Endothelial cell of umbilical vein (primary cell): ENCODE data around the gene TSPAN31. TPM values are rescaled to one million over a fixed set of nuclear protein-coding genes. Genes with fewer than 3 reads are reported as not detected.

Experiments used
- BruUV-seq: library from RNA; stranded (reverse); fragments of 400-500 nt; replicated peaks from 2 replicates; lab custom pipeline; 2021; lab: Mats Ljungman, UMichigan
- CTCF ChIA-PET: fragments of 300-600, 350-600 bp; sonication (Branson Sonifier 250); formaldehyde crosslinking; loops from one replicate; lab custom pipeline; 2021; ENCODE audit warnings: antibody characterized with exemption, inconsistent platforms; lab: Charles Lee
- POLR2A ChIA-PET: fragments of 300-600, 350-600 bp; sonication (Branson Sonifier 250); formaldehyde crosslinking; loops from one replicate; lab custom pipeline; 2021; ENCODE audit warnings: antibody characterized with exemption, inconsistent platforms; lab: Charles Lee
- DNase-seq: peaks from one replicate; pipeline ENCODE4 v3.0.0-alpha.2; 2011; ENCODE audit warnings: low read depth, low spot score
- FAIRE-seq: peaks from 2 replicates; lab custom pipeline; 2011; peaks lifted over from hg19 to GRCh38; lab: Jason Lieb, UNC
- H2AFZ ChIP-seq: 2 replicates; pipeline ENCODE4 v1.6.0; 2012; ENCODE audit warnings: low read depth, low read length, control low read depth, inconsistent platforms
- H3K27ac ChIP-seq: 2 replicates; pipeline ENCODE4 v1.5.1; 2011; ENCODE audit warnings: low read depth, mild to moderate bottlenecking, control low read depth, low read length, moderate library complexity; ENCODE audit not compliant: insufficient read depth
- H3K27me3 ChIP-seq, 2 experiments: 2 replicates each; pipeline versions ENCODE4 v1.6.0 to v1.6.1; 2011; ENCODE audit warnings: low read length in 2 of 2, mixed read lengths in 1 of 2; ENCODE audit not compliant: control insufficient read depth in 2 of 2, insufficient read depth in 2 of 2
- H3K36me3 ChIP-seq, 2 experiments: 2 replicates in 1 of 2; 3 replicates in 1 of 2; pipeline ENCODE4 v1.5.1; 2011; ENCODE audit warnings: low read length in 2 of 2, mild to moderate bottlenecking in 1 of 2, moderate library complexity in 1 of 2; ENCODE audit not compliant: control insufficient read depth in 2 of 2, insufficient read depth in 2 of 2; ENCODE audit errors: extremely low read depth in 1 of 2
- H3K4me1 ChIP-seq: 3 replicates; pipeline ENCODE4 v1.5.1; 2011; ENCODE audit warnings: mild to moderate bottlenecking, low read length; ENCODE audit not compliant: control insufficient read depth, insufficient read depth; ENCODE audit errors: extremely low read depth
- H3K4me2 ChIP-seq: 2 replicates; pipeline ENCODE4 v1.6.1; 2011; ENCODE audit warnings: low read length, control low read depth, mixed read lengths; ENCODE audit not compliant: insufficient read depth
- H3K4me3 ChIP-seq, 3 experiments: fragments of 200-600 bp in 1 of 3; sonication (generic), shearing (Covaris generic) in 1 of 3; replicated peaks in 1 of 3; 2 replicates each; pipeline ENCODE4 v1.5.1; 2011 to 2016; ENCODE audit warnings: control low read depth in 3 of 3, low read length in 3 of 3, mild to moderate bottlenecking in 2 of 3, inconsistent platforms in 1 of 3, low read depth in 1 of 3, moderate library complexity in 1 of 3; ENCODE audit not compliant: insufficient read depth in 1 of 3
- H3K79me2 ChIP-seq: 2 replicates; pipeline ENCODE4 v1.6.0; 2012; ENCODE audit warnings: low read length, inconsistent platforms; ENCODE audit not compliant: control insufficient read depth, insufficient read depth
- H3K9ac ChIP-seq: replicated peaks from 2 replicates; pipeline ENCODE3; 2011; ENCODE audit warnings: low read length, control low read depth; ENCODE audit not compliant: insufficient read depth; ENCODE audit errors: extremely low read depth
- H3K9me1 ChIP-seq: replicated peaks from 3 replicates; pipeline ENCODE4 v1.6.0; 2011; ENCODE audit warnings: mild to moderate bottlenecking, low read length; ENCODE audit not compliant: control insufficient read depth, insufficient read depth; ENCODE audit errors: extremely low read depth
- H3K9me3 ChIP-seq: replicated peaks from 2 replicates; pipeline ENCODE4 v1.5.1; 2012; ENCODE audit warnings: low read length, inconsistent platforms; ENCODE audit not compliant: control insufficient read depth, insufficient read depth
- H4K20me1 ChIP-seq: replicated peaks from 2 replicates; pipeline ENCODE3; 2011; ENCODE audit warnings: mild to moderate bottlenecking, low read length; ENCODE audit not compliant: control insufficient read depth, insufficient read depth; ENCODE audit errors: extremely low read depth
- EZH2 ChIP-seq: IDR thresholded peaks from 2 replicates; pipeline ENCODE4 v1.6.1; 2012; ENCODE audit warnings: borderline replicate concordance, low read depth, mild to moderate bottlenecking, moderate library complexity, low read length, inconsistent platforms; ENCODE audit not compliant: severe bottlenecking
- FOS ChIP-seq: IDR thresholded peaks from 2 replicates; pipeline ENCODE4 v1.6.1; 2011; ENCODE audit warnings: mild to moderate bottlenecking, low read length, moderate library complexity, borderline replicate concordance; ENCODE audit not compliant: insufficient read depth
- GATA2 ChIP-seq: IDR thresholded peaks from 2 replicates; pipeline ENCODE4 v1.7.0; 2011; ENCODE audit warnings: low read depth, mild to moderate bottlenecking, moderate library complexity, mixed read lengths, low read length; ENCODE audit not compliant: insufficient read length, insufficient read depth
- POLR2AphosphoS5 ChIP-seq: IDR thresholded peaks from 2 replicates; pipeline ENCODE4 v1.6.1; 2012; ENCODE audit warnings: low read depth, mild to moderate bottlenecking, control low read depth, low read length, moderate library complexity; ENCODE audit not compliant: insufficient read depth
- dilution Hi-C: fragments of 300-500 bp; cut with MboI; formaldehyde crosslinking; loops from one replicate; pipeline ENCODE4 v1.15.0; 2019; ENCODE audit warnings: low sequenced_read_pairs; ENCODE audit not compliant: extremely low pct_ligation_motif_present
- intact Hi-C: fragments of 100-400 bp; cut with micrococcal nuclease; formaldehyde crosslinking; loops from one replicate; pipeline ENCODE4 v1.10.0; 2022
- polyA plus RNA-seq, 4 experiments: library from polyadenylated mRNA; depleted of rRNA in 3 of 4; stranded (reverse) in 3 of 4; unstranded in 1 of 4; fragments of >200 nt; gene quantifications; 2 replicates each; pipeline versions ENCODE4 v1.2.1 to v1.2.3, GENCODE V29; 2011 to 2012; ENCODE audit warnings: missing spikeins in 1 of 4
- total RNA-seq: library from RNA; stranded (reverse); gene quantifications from 2 replicates; pipeline ENCODE4 v1.2.3, GENCODE V29; 2021

Gene TSPAN31
- total and polyA plus RNA-seq, 2 donors (not counting 3 experiments of a cell fraction or from before 2014, with no cell fraction given) = 15.0 to 43.9 TPM

DNA sequence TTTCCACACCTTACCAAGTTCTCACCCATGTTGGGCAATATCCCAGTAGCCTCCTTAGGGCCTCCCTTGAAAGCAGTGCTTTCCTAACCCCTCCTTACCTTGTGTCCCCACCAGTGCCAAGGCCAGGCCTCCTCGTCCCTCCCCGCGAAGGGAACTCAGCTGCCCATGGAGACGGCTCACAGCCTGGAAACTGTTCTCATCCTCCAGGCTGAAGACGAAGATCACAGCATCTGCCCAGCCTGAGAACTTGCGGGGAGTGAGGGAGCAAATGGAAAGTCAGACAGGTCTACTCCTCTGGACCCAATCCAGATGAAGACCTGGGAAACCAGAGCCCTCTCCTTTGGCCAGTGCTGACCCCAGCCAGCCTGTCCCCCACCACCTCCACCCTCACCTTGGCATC is 10.9 kb upstream of the TSPAN31 start:
- dilution Hi-C loops (no loop called here), intact Hi-C loops (no loop called here)
- no peaks in the 10 kb centered on the region for H4K20me1 ChIP-seq
- H3K9me3 ChIP-seq = no peaks in the 10 kb centered on the region
- POLR2A ChIA-PET = interaction anchor here (0.6 kb wide), 1 partner anchor 488 kb away, joined by 4 read pairs; no protein-coding TSS in a partner anchor
- CTCF ChIA-PET = interaction anchor here (2.3 to 6.1 kb wide), 2 partner anchors 8 to 23 kb away, joined by 8 to 48 read pairs; no protein-coding TSS in a partner anchor
- H3K9ac ChIP-seq = no peak overlapping the region
- no peaks in the 10 kb centered on the region for H3K9me1 ChIP-seq
- H3K79me2 ChIP-seq = no peaks in the 10 kb centered on the region
- H3K27ac ChIP-seq = no peak overlapping the region
- H3K27me3 ChIP-seq = peaks cover 62 to 65% of the 10 kb centered on the region in 2 experiments
- DNase-seq (no peak), FAIRE-seq (no peak)
- no peaks in the 10 kb centered on the region for H3K4me1 ChIP-seq
- H3K36me3 ChIP-seq = no peaks in the 10 kb centered on the region
- no peak overlapping the region for H2AFZ ChIP-seq
- H3K4me2 ChIP-seq = no peak overlapping the region
- BruUV-seq = no TSS peak
- H3K4me3 ChIP-seq = no peak overlapping the region
- TF ChIP-seq POLR2AphosphoS5 = no peak
- peak; percentile 24 for TF ChIP-seq EZH2
- no peak for TF ChIP-seq GATA2

- Histone ChIP-seq H3K27ac (no peak overlapping the region), H4K20me1 (no peaks in the 10 kb centered on the region), H3K27me3 (peaks cover 68 to 69% of the 10 kb centered on the region in 2 experiments), H3K79me2 (no peaks in the 10 kb centered on the region), H2AFZ (no peak overlapping the region), H3K9ac (no peak overlapping the region), H3K4me3 (no peak overlapping the region), H3K9me1 (no peaks in the 10 kb centered on the region), H3K4me1 (no peaks in the 10 kb centered on the region), H3K9me3 (no peaks in the 10 kb centered on the region), H3K4me2 (no peak overlapping the region), H3K36me3 (no peaks in the 10 kb centered on the region)
- POLR2A ChIA-PET = no interaction called here
- CTCF ChIA-PET = interaction anchor here (2.0 to 6.1 kb wide), 3 partner anchors 9 to 151 kb away, joined by 8 to 48 read pairs (median 8); no protein-coding TSS in a partner anchor
- DNase-seq (no peak), FAIRE-seq (no peak)
- no TSS peak for BruUV-seq
- dilution Hi-C loops (no loop called here), intact Hi-C loops (no loop called here)
- TF ChIP-seq EZH2 (peak; percentile 6), FOS (no peak)
Observed at GRCh38 chr12:57734591-57734990, 10.2 kb upstream of the TSPAN31 start.
